Esophagus squamous epithelium (tissue), 5 donors: ENCODE results near the gene FCHSD2. TPM values are rescaled to one million over a fixed set of nuclear protein-coding genes. Genes with fewer than 3 reads are reported as not detected.

Experiments used
- DNase-seq: peaks from one replicate; lab custom pipeline; 2025; lab: John Stamatoyannopoulos, UW
- H3K27ac ChIP-seq, 4 donors: fragments of 200-600 bp; sonication (generic); one replicate each; pipeline ENCODE4 v1.5.1; 2016 to 2019; ENCODE audit warnings: mild to moderate bottlenecking in 1 of 4
- H3K27me3 ChIP-seq, 4 donors: fragments of 200-600 bp; sonication (generic); 1 replicate in 3 of 4; 2 replicates in 1 of 4; pipeline versions ENCODE4 v1.5.1 to v1.6.0; 2017 to 2021; ENCODE audit warnings: antibody characterized with exemption in 1 of 4
- H3K36me3 ChIP-seq, 3 donors: fragments of 200-600 bp; sonication (generic); one replicate each; pipeline ENCODE4 v1.5.1; 2016 to 2019
- H3K4me1 ChIP-seq, 3 donors: fragments of 200-600 bp; sonication (generic); one replicate each; pipeline ENCODE4 v1.5.1; 2017 to 2019
- H3K4me3 ChIP-seq, 4 donors: fragments of 200-600 bp; sonication (generic); 1 replicate in 3 of 4; 2 replicates in 1 of 4; pipeline ENCODE4 v1.5.1; 2016 to 2019; ENCODE audit warnings: mild to moderate bottlenecking in 2 of 4, moderate library complexity in 1 of 4
- H3K9me3 ChIP-seq, 3 donors: fragments of 200-600 bp; sonication (generic); one replicate each; pipeline ENCODE4 v1.5.1; 2016 to 2019
- CTCF ChIP-seq, 6 experiments: fragments of 450-650 bp in 4 of 6; fragments of 200-600 bp in 2 of 6; sonication (generic) in 2 of 6; IDR thresholded peaks; one replicate each; pipeline ENCODE4 v1.5.1; 2016 to 2019; ENCODE audit warnings: antibody characterized with exemption in 6 of 6, mild to moderate bottlenecking in 4 of 6, moderate library complexity in 4 of 6
- POLR2A ChIP-seq, 4 donors: fragments of 450-650 bp; IDR thresholded peaks; one replicate each; pipeline ENCODE4 v1.6.1; 2017; ENCODE audit warnings: antibody characterized with exemption in 4 of 4, mild to moderate bottlenecking in 4 of 4, moderate library complexity in 3 of 4
- WGBS, 2 donors: methylation state at CpG; one replicate each; pipeline ENCODE4 v1.1.5; 2018; 5-methylcytosine and 5-hydroxymethylcytosine counted together
- intact Hi-C: fragments of 100-400 bp; cut with DNase I; formaldehyde crosslinking; loops from one replicate; pipeline ENCODE4 v1.15.0; 2022
- total RNA-seq, 4 donors: library from RNA; depleted of rRNA; stranded (reverse); fragments of >200 nt; gene quantifications; one replicate each; pipeline ENCODE4 v1.1.0, GENCODE V29; 2016
- donor health status: DM: yes; HTN: yes; CAD: no.

The FCHSD2 gene
- total RNA-seq, 4 donors from 2014 or later: 4.1 to 12.8 (median 6.8) TPM

GRCh38 chr11:72974487-72975205 lies 167.5 kb downstream of the FCHSD2 start:
- WGBS, 2 donors: 69 to 76% methylated on average over 3 of the region's 3 CpGs
- H3K27ac ChIP-seq: peak overlapping the region in 2 of 4 donors; percentile 20 to 57
- peaks cover 0 to 10% (median 0%) of the 10 kb centered on the region in 3 donors for H3K4me1 ChIP-seq
- H3K36me3 ChIP-seq: peaks cover 0 to 11% (median 0%) of the 10 kb centered on the region in 3 donors
- intact Hi-C loops: no loop called here
- H3K4me3 ChIP-seq: no peak overlapping the region
- no peaks in the 10 kb centered on the region for H3K27me3 ChIP-seq
- H3K9me3 ChIP-seq: no peaks in the 10 kb centered on the region
- no peak for DNase-seq
- no peak for TF ChIP-seq POLR2A (IDR thresholded peaks at IDR 0.05)
- no peak for TF ChIP-seq CTCF (IDR thresholded peaks at IDR 0.05)

GRCh38 chr11:72972496-72973128 lies 169.5 kb downstream of the FCHSD2 start:
- intact Hi-C loops: no loop called here
- WGBS, 2 donors: 81 to 90% methylated on average over 6 of the region's 6 CpGs
- no peak overlapping the region for H3K27ac ChIP-seq

GRCh38 chr11:72971192-72971967 lies 170.7 kb downstream of the FCHSD2 start:
- TF ChIP-seq POLR2A (IDR thresholded peaks at IDR 0.05) (no peak), CTCF (IDR thresholded peaks at IDR 0.05) (no peak)
- H3K27ac ChIP-seq: no peak overlapping the region
- 72 to 79% methylated on average over 6 of the region's 6 CpGs for WGBS, 2 donors
- intact Hi-C loops: no loop called here
- no peak overlapping the region for H3K4me3 ChIP-seq
- no peaks in the 10 kb centered on the region for H3K27me3 ChIP-seq
- peaks cover 0 to 10% (median 0%) of the 10 kb centered on the region in 3 donors for H3K4me1 ChIP-seq
- peaks cover 0 to 7% (median 0%) of the 10 kb centered on the region in 3 donors for H3K36me3 ChIP-seq
- no peaks in the 10 kb centered on the region for H3K9me3 ChIP-seq
- DNase-seq: no peak

More at GRCh38 chr11:72972496-72973128, 169.5 kb downstream of the FCHSD2 start:
- no peak for DNase-seq
- peaks cover 0 to 10% (median 0%) of the 10 kb centered on the region in 3 donors for H3K4me1 ChIP-seq
- peaks cover 0 to 10% (median 0%) of the 10 kb centered on the region in 3 donors for H3K36me3 ChIP-seq
- H3K27me3 ChIP-seq: no peaks in the 10 kb centered on the region
- H3K4me3 ChIP-seq: no peak overlapping the region
- no peaks in the 10 kb centered on the region for H3K9me3 ChIP-seq
- TF ChIP-seq POLR2A (IDR thresholded peaks at IDR 0.05) (no peak), CTCF (IDR thresholded peaks at IDR 0.05) (no peak)

GRCh38 chr11:72970557-72971118 lies 171.5 kb downstream of the FCHSD2 start:
- H3K27ac ChIP-seq: no peak overlapping the region
- no peak overlapping the region for H3K4me3 ChIP-seq
- H3K4me1 ChIP-seq: peaks cover 0 to 4% (median 0%) of the 10 kb centered on the region in 3 donors
- no peak for DNase-seq
- peaks cover 0 to 15% (median 0%) of the 10 kb centered on the region in 3 donors for H3K36me3 ChIP-seq
- intact Hi-C loops: no loop called here
- no peak for TF ChIP-seq CTCF (IDR thresholded peaks at IDR 0.05)
- 72 to 84% methylated on average over 3 to 6 of the region's 6 CpGs for WGBS, 2 donors
- H3K9me3 ChIP-seq: no peaks in the 10 kb centered on the region
- H3K27me3 ChIP-seq: no peaks in the 10 kb centered on the region
